Ishikawa (cell line): ENCODE results near the gene BHLHE41.

ENCODE experiments used
- EP300 ChIP-seq: IDR thresholded peaks from 2 replicates; pipeline ENCODE4 v1.6.1; 2012; ENCODE audit warnings: borderline replicate concordance
- MAX ChIP-seq: IDR thresholded peaks from 2 replicates; pipeline ENCODE4 v1.6.1; 2012
- NFIC ChIP-seq: IDR thresholded peaks from 2 replicates; pipeline ENCODE4 v1.6.1; 2012
- RAD21 ChIP-seq: IDR thresholded peaks from 2 replicates; pipeline ENCODE4 v1.6.1; 2012; ENCODE audit warnings: low read depth
- TAF1 ChIP-seq: IDR thresholded peaks from 2 replicates; pipeline ENCODE4 v1.6.1; 2012; ENCODE audit warnings: low read depth, mild to moderate bottlenecking
- YY1 ChIP-seq: IDR thresholded peaks from 2 replicates; pipeline ENCODE4 v1.6.1; 2012; ENCODE audit warnings: low read depth

GRCh38 chr12:26172946-26173552 lies 48.2 kb upstream of the BHLHE41 start:
- TF ChIP-seq EP300 (no peak), YY1 (no peak), RAD21 (no peak), NFIC (no peak), MAX (no peak), TAF1 (no peak)
